Mononuclear cell (primary cell): ENCODE data around the gene MAGOHB. TPM values are rescaled to one million over a fixed set of nuclear protein-coding genes. Genes with fewer than 3 reads are reported as not detected.
A peak's percentile ranks its signal among the peaks of the same experiment; 100 is the strongest.
"Not testable (repeated sequence)": the region's sequence is repeated elsewhere in the genome, so short reads cannot be mapped to it uniquely, and the experiment has no call there.

Experiments used
- H3K27me3 ChIP-seq: 2 replicates; pipeline ENCODE4 v1.6.0; 2011; ENCODE audit warnings: low read length, control low read depth; ENCODE audit not compliant: insufficient read depth
- H3K4me1 ChIP-seq: 2 replicates; pipeline ENCODE4 v1.5.1; 2011; ENCODE audit warnings: mild to moderate bottlenecking, low read length, control low read depth; ENCODE audit not compliant: insufficient read depth
- H3K4me3 ChIP-seq: 2 replicates; pipeline ENCODE4 v1.5.1; 2011; ENCODE audit warnings: mild to moderate bottlenecking, low read length, moderate library complexity
- H3K9me3 ChIP-seq: 2 replicates; pipeline ENCODE4 v1.5.1; 2011; ENCODE audit warnings: low read depth, mild to moderate bottlenecking, control low read depth, low read length
- total RNA-seq: library from RNA; depleted of rRNA; stranded (reverse); fragments of >200 nt; gene quantifications from one replicate; pipeline ENCODE4 v1.2.3, GENCODE V29; 2012

Gene MAGOHB
- total RNA-seq, 1 donor, result 10.1 TPM

GRCh38 chr12:10621278-10621677 is 7.9 kb upstream of the MAGOHB start:
- Histone ChIP-seq H3K9me3 (no peaks in the 10 kb centered on the region), H3K27me3 (no peaks in the 10 kb centered on the region), H3K4me1 (no peaks in the 10 kb centered on the region), H3K4me3 (no peak overlapping the region)

- H3K9me3 ChIP-seq, result no peaks in the 10 kb centered on the region
- H3K4me3 ChIP-seq, result no peak overlapping the region
- no peaks in the 10 kb centered on the region for H3K27me3 ChIP-seq
- no peaks in the 10 kb centered on the region for H3K4me1 ChIP-seq
Measured at GRCh38 chr12:10620078-10620779, 6.8 kb upstream of the MAGOHB start.

DNA sequence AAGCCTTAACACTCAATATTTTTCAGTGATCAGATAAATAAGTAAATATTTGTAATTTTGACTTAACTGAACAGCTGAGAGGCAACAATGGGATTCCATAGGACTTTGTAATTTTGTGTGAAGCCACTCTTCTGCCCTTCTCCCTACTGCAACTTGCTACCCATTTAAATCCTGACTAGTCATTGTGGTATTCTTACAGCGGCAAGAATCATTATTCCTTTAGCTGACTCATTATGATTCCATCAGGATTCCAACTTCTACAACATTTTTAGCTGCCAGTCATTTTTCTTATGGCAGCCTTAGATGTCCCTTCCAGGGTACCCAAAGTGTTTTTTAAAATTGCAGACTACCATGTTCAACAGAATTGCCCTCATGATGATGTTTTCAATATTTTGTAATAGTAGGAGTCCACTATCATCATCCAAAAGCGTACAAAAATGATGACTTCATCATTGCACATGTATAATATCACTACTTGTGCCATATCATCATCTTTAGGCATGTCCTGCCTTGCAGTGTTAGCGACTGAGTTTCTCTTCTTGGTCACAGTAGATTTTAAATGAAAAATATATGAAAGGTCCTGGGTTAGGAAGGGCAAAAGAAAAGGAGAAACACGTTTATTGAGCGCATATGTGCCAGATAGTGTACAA is 5.1 kb upstream of the MAGOHB start:
- no peak overlapping the region for H3K4me3 ChIP-seq
- H3K4me1 ChIP-seq, result peaks cover 5% of the 10 kb centered on the region
- no peaks in the 10 kb centered on the region for H3K27me3 ChIP-seq
- no peaks in the 10 kb centered on the region for H3K9me3 ChIP-seq

DNA sequence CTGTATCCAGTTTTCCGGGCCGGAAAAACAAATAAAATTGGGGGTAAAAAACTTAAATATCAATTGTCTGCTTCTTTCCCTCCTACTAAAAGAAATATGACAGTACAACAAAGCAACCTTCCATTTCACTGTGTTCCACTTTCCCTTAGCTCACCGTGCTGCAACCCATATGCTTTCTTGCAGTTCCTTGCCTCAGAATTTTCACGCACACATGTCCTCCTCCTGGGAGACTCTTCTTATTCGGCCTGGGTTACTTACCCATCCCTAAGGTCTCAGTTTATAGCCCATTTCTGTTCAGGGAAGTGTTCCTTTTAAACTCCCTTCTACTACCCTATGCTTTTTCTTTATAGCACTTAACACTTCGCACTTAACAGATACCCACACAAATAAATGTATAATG is 4.5 kb upstream of the MAGOHB start:
- Histone ChIP-seq H3K4me3 (no peak overlapping the region), H3K4me1 (peaks cover 7% of the 10 kb centered on the region), H3K27me3 (no peaks in the 10 kb centered on the region), H3K9me3 (no peaks in the 10 kb centered on the region)

DNA sequence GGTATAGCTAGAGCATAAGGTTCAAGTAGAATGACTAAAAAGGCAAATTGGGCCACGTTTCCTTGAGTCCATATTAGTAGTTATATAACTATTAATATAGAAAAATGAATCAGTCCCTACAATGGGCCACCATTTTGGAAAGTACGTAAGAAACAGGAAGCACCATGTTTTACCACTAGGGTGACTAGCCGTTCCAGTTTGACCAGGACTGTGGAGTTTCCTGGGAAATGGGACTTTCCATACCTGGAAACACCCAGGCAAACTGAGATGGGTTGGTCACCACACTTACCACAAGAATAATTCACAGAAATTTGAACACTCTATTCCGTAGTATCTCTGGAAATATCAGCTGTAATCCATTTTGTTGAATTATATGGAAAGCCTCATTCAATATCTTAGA is 2.1 kb upstream of the MAGOHB start:
- Histone ChIP-seq H3K9me3 (no peaks in the 10 kb centered on the region), H3K27me3 (no peaks in the 10 kb centered on the region), H3K4me1 (peaks cover 20% of the 10 kb centered on the region), H3K4me3 (no peak overlapping the region)

- Histone ChIP-seq H3K9me3 (no peaks in the 10 kb centered on the region), H3K4me3 (peak overlapping the region; percentile 74), H3K4me1 (peaks cover 20% of the 10 kb centered on the region), H3K27me3 (no peaks in the 10 kb centered on the region)
Measured at GRCh38 chr12:10614056-10614370, 604 bp upstream of the MAGOHB start.

GRCh38 chr12:10612984-10613348 is 443 bp downstream of the MAGOHB start:
- Histone ChIP-seq H3K4me3 (peak overlapping the region; percentile 74), H3K9me3 (no peaks in the 10 kb centered on the region), H3K27me3 (no peaks in the 10 kb centered on the region), H3K4me1 (peaks cover 20% of the 10 kb centered on the region)

GRCh38 chr12:10612110-10612509 is 1.3 kb downstream of the MAGOHB start:
- Histone ChIP-seq H3K4me1 (peaks cover 20% of the 10 kb centered on the region), H3K27me3 (no peaks in the 10 kb centered on the region), H3K4me3 (no peak overlapping the region), H3K9me3 (no peaks in the 10 kb centered on the region)

- not testable (repeated sequence) for H3K27me3 ChIP-seq, H3K9me3 ChIP-seq, H3K4me3 ChIP-seq
- peaks cover 20% of the 10 kb centered on the region for H3K4me1 ChIP-seq
Measured at GRCh38 chr12:10611258-10611657, 2.2 kb downstream of the MAGOHB start.

- H3K4me3 ChIP-seq, result no peak overlapping the region
- H3K27me3 ChIP-seq, result no peaks in the 10 kb centered on the region
- H3K4me1 ChIP-seq, result peaks cover 20% of the 10 kb centered on the region
- no peaks in the 10 kb centered on the region for H3K9me3 ChIP-seq
Measured at GRCh38 chr12:10610188-10610587, 3.2 kb downstream of the MAGOHB start.

- no peaks in the 10 kb centered on the region for H3K9me3 ChIP-seq
- H3K4me3 ChIP-seq, result no peak overlapping the region
- H3K4me1 ChIP-seq, result peaks cover 14% of the 10 kb centered on the region
- no peaks in the 10 kb centered on the region for H3K27me3 ChIP-seq
Measured at GRCh38 chr12:10607885-10608458, 5.4 kb downstream of the MAGOHB start.

DNA sequence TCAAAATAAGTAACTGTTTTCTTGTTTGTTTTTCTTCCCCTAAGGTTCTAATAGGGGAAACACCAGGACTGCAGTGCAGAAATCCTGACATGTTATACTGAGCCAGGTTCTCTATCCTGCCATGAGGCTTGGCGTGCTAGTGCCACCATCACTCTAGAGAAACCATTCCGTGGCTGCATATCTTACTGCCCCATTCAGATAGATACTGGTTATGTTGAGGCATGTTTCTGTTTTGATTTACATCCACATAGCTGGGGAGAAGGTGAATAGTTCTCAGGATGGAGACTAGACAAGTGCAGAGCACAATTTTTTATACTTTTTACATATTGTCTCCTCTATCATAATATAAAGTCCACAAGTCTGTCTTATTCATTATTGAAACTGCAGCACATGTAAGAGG is 11.5 kb downstream of the MAGOHB start:
- Histone ChIP-seq H3K9me3 (no peaks in the 10 kb centered on the region), H3K4me1 (no peaks in the 10 kb centered on the region), H3K27me3 (no peaks in the 10 kb centered on the region), H3K4me3 (no peak overlapping the region)

GRCh38 chr12:10600988-10601387 is 12.4 kb downstream of the MAGOHB start:
- H3K4me3 ChIP-seq, result no peak overlapping the region
- no peaks in the 10 kb centered on the region for H3K4me1 ChIP-seq
- H3K9me3 ChIP-seq, result no peaks in the 10 kb centered on the region
- no peaks in the 10 kb centered on the region for H3K27me3 ChIP-seq

DNA sequence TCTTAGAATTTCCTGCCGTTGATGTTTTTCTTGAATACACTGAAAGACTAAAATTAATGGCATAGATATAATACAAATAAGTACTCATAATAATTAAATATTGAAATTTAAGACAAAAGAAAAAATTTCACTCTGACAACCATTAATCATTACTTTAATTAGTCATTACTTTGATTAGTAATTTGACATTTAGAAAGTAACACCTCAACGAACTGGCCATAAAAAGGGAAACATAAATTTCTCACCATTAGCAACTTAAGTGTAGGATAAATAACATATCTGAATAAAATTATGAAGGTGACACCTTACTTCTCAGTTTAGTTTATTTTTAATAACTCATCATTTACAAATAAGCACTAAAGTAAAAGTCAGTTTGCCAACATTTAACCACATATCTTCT is 17.5 kb downstream of the MAGOHB start:
- H3K9me3 ChIP-seq, result no peaks in the 10 kb centered on the region
- H3K27me3 ChIP-seq, result no peaks in the 10 kb centered on the region
- no peaks in the 10 kb centered on the region for H3K4me1 ChIP-seq
- no peak overlapping the region for H3K4me3 ChIP-seq

DNA sequence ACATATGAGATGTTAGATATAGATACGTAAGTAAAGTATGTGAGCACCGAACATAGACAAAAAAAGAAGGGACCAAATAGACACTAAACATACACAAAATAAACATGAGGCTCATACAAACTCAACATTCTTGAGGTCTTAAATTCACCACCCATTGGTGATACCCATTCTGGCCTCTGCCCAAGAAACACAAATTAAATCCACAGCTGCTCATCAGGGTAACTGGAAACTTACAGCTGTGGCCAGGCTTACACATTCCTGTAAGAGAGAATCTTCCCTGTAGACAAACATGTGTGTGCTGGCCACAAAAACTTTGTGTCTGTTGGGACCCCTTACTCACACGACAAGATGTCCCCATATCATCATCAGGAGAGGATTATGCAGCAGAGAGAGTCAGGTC is 22.4 kb downstream of the MAGOHB start:
- Histone ChIP-seq H3K4me1 (no peaks in the 10 kb centered on the region), H3K4me3 (no peak overlapping the region), H3K9me3 (no peaks in the 10 kb centered on the region), H3K27me3 (no peaks in the 10 kb centered on the region)

DNA sequence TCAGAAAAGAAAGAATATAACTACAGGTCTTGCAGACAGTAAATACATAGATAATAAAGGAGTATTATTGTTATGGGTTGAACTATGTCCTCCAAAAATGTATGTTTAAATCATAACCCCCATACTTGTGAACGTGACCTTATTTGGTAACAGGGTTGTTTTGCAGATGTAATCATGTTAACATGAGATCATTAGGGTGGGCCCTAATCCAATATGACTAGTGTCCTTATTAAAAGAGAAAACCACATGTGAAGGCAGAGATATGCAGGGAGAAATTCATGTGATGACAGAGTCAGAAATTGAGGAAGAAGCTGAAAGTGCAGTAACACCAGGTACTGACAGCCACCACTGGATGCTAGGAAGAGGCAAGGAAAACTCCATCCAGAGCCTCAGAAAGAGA is 29.0 kb downstream of the MAGOHB start:
- H3K4me3 ChIP-seq, result no peak overlapping the region
- no peaks in the 10 kb centered on the region for H3K9me3 ChIP-seq
- no peaks in the 10 kb centered on the region for H3K4me1 ChIP-seq
- no peaks in the 10 kb centered on the region for H3K27me3 ChIP-seq
